MM.1S (cell line): ENCODE data around the gene UBL5.

Experiments
- CTCF ChIP-seq: fragments of 300-600 bp; sonication (generic); IDR thresholded peaks from 2 replicates; pipeline ENCODE4 v1.5.1; 2016; ENCODE audit warnings: antibody characterized with exemption, low read length, mixed read lengths
- EZH2 ChIP-seq: fragments of 300-600 bp; sonication (generic); optimal IDR thresholded peaks from 2 replicates; pipeline ENCODE3; 2017; ENCODE audit warnings: low read depth, mild to moderate bottlenecking, antibody characterized with exemption, low read length, mixed read lengths
- EZH2phosphoT487 ChIP-seq: fragments of 300-600 bp; sonication (generic); IDR thresholded peaks from 2 replicates; pipeline ENCODE4 v1.6.1; 2018; ENCODE audit warnings: antibody characterized with exemption, low read length

- TF ChIP-seq CTCF: no peak
- no peak for TF ChIP-seq EZH2
- TF ChIP-seq EZH2phosphoT487: no peak
Observed at GRCh38 chr19:9828551-9829063, 889 bp downstream of the UBL5 start.
